Astrocyte of the cerebellum (primary cell): Measurements from ENCODE around the gene STK40.
A peak's percentile ranks its signal among the peaks of the same experiment; 100 is the strongest.

Experiments used
- DNase-seq: peaks from one replicate; pipeline ENCODE4 v3.0.0-alpha.2; 2011; ENCODE audit warnings: low read depth
- H3K4me3 ChIP-seq: 2 replicates; pipeline ENCODE4 v1.5.1; 2011; ENCODE audit warnings: mild to moderate bottlenecking, low read depth, low read length, moderate library complexity
- CTCF ChIP-seq: IDR thresholded peaks from 2 replicates; pipeline ENCODE4 v1.5.1; 2012; ENCODE audit warnings: low read length, low read depth, moderate library complexity, mild to moderate bottlenecking; ENCODE audit errors: missing control alignments
- in situ Hi-C: cut with HindIII; loops from 2 replicates; pipeline ENCODE4 v1.10.0; 2017; ENCODE audit warnings: low sequenced_read_pairs

Gene STK40

DNA sequence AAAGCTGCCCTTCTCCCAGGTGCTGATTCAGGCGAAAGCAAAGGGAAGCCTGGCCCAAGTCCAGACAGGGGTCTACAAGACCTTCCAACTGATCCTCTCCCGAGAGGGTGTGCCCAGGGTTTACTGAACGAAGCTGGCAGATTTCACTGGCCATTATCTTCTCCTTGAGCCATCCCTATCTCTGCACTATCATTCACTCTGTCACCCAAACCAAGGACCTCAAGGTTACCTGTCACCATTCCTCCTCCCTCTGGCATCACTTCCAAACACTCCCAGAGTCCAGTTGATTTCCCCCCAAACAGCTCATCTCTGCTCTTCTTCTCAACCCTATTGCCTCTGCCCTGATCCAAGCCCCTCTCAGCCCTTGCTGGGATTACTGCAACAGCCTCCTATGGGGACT, 4.9 kb downstream of the STK40 start:
- in situ Hi-C loops, result no loop called here
- DNase-seq, result no peak
- no peak for TF ChIP-seq CTCF
- H3K4me3 ChIP-seq, result no peak overlapping the region

- DNase-seq, result no peak
- TF ChIP-seq CTCF, result no peak
- in situ Hi-C loops, result no loop called here
- H3K4me3 ChIP-seq, result no peak overlapping the region
Observed at GRCh38 chr1:36380143-36380619, 5.5 kb downstream of the STK40 start.

- no peak overlapping the region for H3K4me3 ChIP-seq
- in situ Hi-C loops, result no loop called here
- no peak for TF ChIP-seq CTCF
- DNase-seq, result no peak
Observed at GRCh38 chr1:36377791-36378492, 7.8 kb downstream of the STK40 start.

DNA sequence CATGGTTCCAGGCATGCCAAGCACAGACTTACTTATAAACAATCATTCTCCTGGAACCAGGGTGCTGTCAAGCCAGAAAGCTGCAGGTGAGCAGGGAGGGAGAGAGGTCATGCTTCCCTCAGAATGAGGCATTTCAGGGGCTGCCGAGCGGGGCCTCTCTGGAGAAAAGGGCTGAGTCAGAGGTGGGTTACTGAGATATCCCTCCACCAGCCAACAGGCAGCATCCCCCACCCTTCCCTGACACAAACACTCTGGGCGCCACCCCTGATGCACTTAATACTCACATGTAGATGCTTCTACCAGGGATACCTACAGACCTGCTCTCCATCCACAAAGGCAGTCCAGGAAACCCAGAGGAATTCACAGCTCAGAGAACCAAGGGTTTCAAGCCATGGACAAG, 13.1 kb downstream of the STK40 start:
- TF ChIP-seq CTCF, result no peak
- DNase-seq, result no peak
- H3K4me3 ChIP-seq, result no peak overlapping the region
- in situ Hi-C loops, result no loop called here

GRCh38 chr1:36369061-36369861, 16.5 kb downstream of the STK40 start:
- in situ Hi-C loops, result no loop called here
- no peak overlapping the region for H3K4me3 ChIP-seq
- peak; percentile 94 for TF ChIP-seq CTCF
- DNase-seq, result peak; percentile 27

- TF ChIP-seq CTCF, result no peak
- DNase-seq, result no peak
- in situ Hi-C loops, result no loop called here
- no peak overlapping the region for H3K4me3 ChIP-seq
Observed at GRCh38 chr1:36367798-36368197, 17.9 kb downstream of the STK40 start.
